HG02840 (cell line): ENCODE data around the gene HOXA11.

Experiments
- ATAC-seq: cut with Tn5 transposase; IDR thresholded peaks from one replicate; pipeline ENCODE4 v1.9.1; 2021; ENCODE audit warnings: mild to moderate bottlenecking, moderate library complexity, moderate number of reproducible peaks; ENCODE audit not compliant: unreplicated experiment, low FRiP score

Gene HOXA11

GRCh38 chr7:27148756-27149641 lies 36.0 kb downstream of the HOXA11 start:
- ATAC-seq: no peak

- no peak for ATAC-seq
These were observed 36.8 kb downstream of the HOXA11 start for GRCh38 chr7:27148031-27148755.

DNA sequence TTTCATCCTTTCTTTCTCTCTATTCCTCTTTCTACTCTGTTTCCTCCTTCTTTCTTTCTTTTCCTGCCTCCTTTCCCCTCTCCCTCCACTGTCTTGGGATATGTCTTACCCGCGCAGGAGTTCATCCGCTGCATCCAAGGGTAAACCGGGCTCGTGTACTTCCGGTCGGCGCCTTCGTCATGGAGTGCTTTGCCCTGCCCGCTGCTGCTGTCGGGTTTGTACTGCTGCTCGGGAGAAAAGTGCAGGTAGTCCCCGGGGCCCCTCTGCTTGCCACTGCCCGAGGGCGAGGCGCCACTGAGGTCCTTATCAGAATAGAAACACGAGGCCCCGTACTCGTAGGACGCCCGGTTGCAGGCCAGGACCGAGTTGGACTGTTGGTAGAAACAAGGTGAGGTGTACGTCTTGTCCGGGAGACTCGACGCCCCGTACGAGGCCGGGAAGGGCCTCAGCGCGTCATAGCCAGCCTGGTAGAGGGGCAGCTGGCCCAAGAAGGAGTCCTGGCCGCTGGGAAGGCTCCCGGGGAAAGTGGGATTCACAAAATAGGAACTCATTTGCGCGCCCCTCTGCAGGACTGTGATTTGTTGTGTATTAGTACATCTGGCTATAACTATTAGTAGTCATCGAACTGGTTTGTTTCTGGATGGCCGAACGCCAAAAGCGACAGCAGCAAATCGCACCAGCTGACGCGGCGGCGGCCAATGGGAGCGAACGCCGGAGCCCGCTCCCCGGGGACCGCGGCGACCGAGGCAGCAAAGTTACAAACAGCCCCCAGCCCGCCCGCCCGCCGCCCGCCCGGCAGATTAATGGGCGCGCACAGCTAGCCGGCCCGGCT lies 37.6 kb downstream of the HOXA11 start, which contains the start of gene HOXA6:
Gene HOXA6 (minus strand): TSS at position 576 of the 832 bp plus-strand sequence. CDS start 25 bp downstream, at position 551.
- no peak for ATAC-seq

- ATAC-seq: no peak
These were observed 38.4 kb downstream of the HOXA11 start for GRCh38 chr7:27146491-27147198.

GRCh38 chr7:27145914-27146412 lies 39.1 kb downstream of the HOXA11 start:
- ATAC-seq: no peak

DNA sequence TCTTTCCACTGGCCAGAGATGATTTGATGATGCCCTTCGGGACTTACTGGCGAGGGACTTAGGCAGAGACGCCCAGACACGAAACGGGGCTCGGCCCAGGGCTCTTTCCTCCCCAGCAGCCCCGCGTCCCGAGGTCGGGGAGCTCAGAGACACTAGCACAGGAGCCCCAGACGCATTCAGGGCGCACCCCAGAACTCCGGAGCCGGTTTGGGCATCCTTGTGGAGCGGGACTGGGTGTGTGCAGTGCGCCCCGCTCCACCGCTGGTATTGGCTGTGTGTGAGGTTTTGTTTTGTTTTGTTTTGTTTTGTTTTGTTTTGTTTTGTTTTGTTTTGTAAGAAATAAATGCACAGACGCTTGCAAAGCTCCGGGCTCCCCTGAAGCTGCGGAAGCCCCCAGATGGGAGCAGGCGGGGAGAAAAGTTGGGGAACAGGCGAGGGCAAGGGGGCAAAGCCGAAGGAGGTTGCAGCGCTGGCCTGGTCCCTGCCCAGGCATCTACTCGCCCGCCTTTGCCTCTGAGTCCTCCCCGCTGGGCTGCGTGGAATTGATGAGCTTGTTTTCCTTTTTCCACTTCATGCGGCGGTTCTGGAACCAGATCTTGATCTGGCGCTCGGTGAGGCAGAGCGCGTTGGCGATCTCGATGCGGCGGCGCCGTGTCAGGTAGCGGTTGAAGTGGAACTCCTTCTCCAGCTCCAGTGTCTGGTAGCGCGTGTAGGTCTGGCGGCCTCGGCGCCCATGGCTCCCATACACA lies 39.7 kb downstream of the HOXA11 start:
- ATAC-seq: no peak

DNA sequence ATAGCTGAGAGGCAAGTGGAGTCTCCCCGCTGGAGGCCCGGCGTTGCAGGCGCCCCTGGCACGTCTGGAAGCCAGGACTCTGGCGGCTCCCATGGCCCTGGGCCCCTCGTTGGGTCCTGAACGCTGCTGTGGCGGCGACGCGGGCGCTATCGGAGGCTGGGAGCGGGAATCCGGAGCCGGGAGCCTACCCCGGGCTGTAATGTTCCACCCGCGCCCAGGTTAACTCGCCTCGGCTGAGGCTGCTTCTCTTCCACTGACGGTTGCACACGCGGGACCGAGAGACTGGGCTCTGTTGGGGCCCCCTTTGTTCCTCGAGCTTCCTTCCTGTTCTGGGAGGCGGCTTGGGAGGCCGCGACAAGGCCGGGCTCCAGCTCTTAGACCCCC lies 40.3 kb downstream of the HOXA11 start:
- ATAC-seq: no peak

- no peak for ATAC-seq
These were observed 40.9 kb downstream of the HOXA11 start for GRCh38 chr7:27143950-27144780.

GRCh38 chr7:27143023-27143949 lies 41.7 kb downstream of the HOXA11 start, which contains the start of gene HOXA5:
TSS of gene HOXA5 (minus strand) at chr7:27143681. CDS start at chr7:27143607, 74 bp downstream.
- no peak for ATAC-seq

DNA sequence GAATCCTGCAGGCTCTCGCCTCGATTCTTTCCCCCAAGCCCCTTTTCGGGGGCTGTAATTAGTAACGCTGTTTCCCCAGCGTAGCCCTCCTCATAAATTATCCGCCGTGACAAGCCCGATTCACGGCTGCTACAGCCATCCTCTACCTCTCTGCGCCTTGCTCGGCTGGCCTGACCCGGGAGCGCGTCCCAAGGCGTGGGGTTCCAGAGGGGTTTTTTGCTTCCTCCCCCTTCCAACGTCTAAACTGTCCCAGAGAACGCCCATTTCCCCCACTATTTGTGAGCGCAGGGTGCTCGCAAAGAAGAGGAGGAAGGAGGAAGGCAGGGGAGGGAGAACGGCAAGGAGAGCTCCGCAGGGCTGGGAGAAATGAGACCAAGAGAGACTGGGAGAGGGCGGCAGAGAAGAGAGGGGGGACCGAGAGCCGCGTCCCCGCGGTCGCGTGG lies 42.4 kb downstream of the HOXA11 start:
- ATAC-seq: no peak

- ATAC-seq: no peak
These were observed 43.0 kb downstream of the HOXA11 start for GRCh38 chr7:27141923-27142579.

DNA sequence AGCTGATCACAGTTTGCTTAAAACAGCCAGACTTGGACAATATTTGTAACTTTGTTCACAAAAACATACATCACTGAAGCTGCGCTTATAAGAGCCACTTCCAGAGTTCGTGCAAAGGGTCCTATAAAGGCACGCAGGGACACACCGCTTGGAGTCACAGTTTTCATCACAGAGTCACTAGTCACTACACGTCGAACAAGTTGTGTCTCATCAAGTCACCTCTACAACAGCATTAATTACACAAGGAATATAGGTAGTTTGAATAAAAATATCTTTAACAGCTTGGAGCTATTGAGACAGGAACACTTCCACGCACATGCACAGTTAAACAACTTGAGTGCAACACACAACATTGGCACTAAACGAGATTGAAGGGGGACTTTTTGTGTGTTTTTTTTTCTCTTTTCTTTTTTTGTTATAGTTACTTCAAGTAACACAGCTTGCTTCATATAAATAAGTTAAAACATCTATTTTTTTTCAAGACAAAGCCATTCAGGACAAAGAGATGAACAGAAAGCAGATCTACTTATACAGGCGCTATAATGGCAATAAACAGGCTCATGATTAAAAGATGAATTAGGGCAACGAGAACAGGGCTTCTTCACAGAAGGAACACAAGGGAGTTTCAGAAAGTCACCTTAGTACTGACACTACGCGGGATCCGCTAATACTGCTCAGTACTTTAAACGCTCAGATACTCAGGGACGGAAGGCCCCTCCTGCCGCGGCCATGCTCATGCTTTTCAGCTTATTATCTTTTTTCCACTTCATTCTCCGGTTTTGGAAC lies 43.7 kb downstream of the HOXA11 start:
- ATAC-seq: no peak

DNA sequence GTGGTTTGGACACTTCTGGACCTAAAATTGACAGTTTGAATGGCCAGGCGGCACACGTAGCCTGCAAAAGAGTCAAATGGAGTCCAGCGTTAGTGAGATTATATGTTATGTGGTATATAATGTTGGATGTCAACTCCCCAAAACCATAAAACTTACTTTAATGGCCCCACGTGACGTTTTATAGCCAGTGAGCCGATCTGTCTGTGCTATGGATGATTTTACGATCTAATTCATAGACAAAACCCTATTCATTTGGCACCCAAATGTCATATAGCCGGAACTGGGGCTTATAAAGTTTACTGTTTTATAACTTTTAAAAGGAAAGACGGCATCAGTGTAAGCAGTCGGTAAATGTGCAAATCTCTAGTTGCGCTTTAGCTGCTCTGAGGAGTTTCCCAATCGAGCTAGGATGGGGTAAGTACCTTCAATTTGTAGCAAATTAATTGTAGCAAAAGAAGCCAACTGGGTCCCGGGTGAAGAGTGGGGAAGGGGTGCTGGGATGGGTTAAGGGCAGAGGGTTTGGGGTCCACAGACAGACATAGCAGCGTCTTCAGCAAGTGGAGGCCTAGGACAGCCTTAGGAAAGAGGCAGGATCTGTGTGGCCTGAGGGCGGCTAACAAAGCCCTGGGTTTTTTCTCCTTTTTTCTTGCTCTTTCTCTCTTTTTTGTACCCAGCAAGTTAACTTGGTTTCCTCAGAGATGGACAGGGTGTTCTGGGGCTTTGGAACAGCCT lies 44.7 kb downstream of the HOXA11 start:
- ATAC-seq: no peak

DNA sequence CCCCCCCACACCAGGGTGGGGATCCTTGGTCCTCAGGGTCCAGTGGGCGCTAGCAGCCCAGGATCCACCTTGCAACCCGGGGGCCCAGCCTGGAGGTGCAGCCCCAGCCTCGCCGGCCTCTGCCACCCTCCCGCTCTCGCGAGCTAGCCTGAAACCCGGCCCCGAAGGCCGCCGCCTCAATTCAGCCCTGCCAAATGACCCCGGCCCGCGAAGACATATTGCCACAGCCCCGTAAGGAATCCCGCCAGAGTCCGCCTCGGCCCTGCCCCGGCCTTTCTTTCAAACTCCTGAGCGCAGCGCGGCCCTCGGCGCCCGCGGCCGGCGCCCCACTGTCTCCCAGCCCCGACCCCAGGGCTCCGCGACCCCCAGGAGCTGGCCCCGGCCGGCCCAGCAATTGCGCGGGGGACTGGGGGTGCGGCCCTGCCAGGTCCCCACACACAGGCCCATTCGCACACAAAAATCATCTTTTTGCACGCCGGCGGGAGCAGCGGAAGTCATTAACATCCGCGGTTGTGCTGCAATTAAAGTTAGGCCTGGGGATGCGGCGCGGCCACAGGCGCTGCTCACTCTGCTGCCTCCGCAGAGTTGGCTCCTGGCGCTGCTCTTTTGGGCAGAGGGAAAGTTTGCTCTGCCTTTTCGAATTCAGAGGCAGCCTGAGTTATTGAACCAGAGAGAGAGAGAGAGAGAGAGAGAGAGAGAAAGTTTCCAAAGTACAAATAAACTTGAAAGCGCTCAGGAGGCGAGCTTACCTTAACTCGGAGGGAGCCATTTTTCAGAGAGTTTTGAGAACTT lies 45.5 kb downstream of the HOXA11 start:
- no peak for ATAC-seq

GRCh38 chr7:27138985-27139333 lies 46.1 kb downstream of the HOXA11 start:
- ATAC-seq: no peak
